Endothelial cell (in vitro differentiated cells): Measurements from ENCODE around the gene PRMT5. TPM values are rescaled to one million over a fixed set of nuclear protein-coding genes. Genes with fewer than 3 reads are reported as not detected.

Source experiments
- DNase-seq: peaks from one replicate; pipeline ENCODE4 v3.0.0; 2021; ENCODE audit warnings: low spot score
- H3K27ac Mint-ChIP-seq: one replicate; pipeline ENCODE4 v1.8.0; 2021; ENCODE audit warnings: mixed read lengths, inconsistent platforms; ENCODE audit not compliant: unreplicated experiment
- H3K27me3 Mint-ChIP-seq: one replicate; pipeline ENCODE4 v1.8.0; 2021; ENCODE audit warnings: mild to moderate bottlenecking, moderate library complexity, mixed read lengths, inconsistent platforms; ENCODE audit not compliant: unreplicated experiment
- H3K36me3 Mint-ChIP-seq: one replicate; pipeline ENCODE4 v1.8.0; 2021; ENCODE audit warnings: mild to moderate bottlenecking, low read depth, mixed read lengths, inconsistent platforms; ENCODE audit not compliant: unreplicated experiment
- H3K4me1 Mint-ChIP-seq: one replicate; pipeline ENCODE4 v1.8.0; 2021; ENCODE audit warnings: mild to moderate bottlenecking, mixed read lengths, inconsistent platforms; ENCODE audit not compliant: unreplicated experiment
- H3K4me3 Mint-ChIP-seq: one replicate; pipeline ENCODE4 v1.8.0; 2021; ENCODE audit warnings: mild to moderate bottlenecking, mixed read lengths, inconsistent platforms; ENCODE audit not compliant: unreplicated experiment
- H3K9me3 Mint-ChIP-seq: one replicate; pipeline ENCODE4 v1.8.0; 2021; ENCODE audit warnings: mixed read lengths, inconsistent platforms; ENCODE audit not compliant: unreplicated experiment
- long read RNA-seq: library from polyadenylated mRNA; unstranded; transcript quantifications from one replicate; pipeline ENCODE4 v2.0.0, GENCODE V29; 2020; ENCODE audit not compliant: unreplicated experiment
- total RNA-seq: library from RNA; stranded (reverse); fragmentation: NEBNext Ultra II Directional; extraction: Animal tissue kit (Norgen Biotek cat#: 25700); gene quantifications from one replicate; pipeline ENCODE4 v1.2.1, GENCODE V29; 2021; ENCODE audit not compliant: unreplicated experiment
- TF ChIP-seq, protein P1 (sequence below): fragments of 200-600 bp; sonication (generic); IDR thresholded peaks from one replicate; pipeline ENCODE4 v1.5.0; 2021; ENCODE audit warnings: antibody characterized with exemption; ENCODE audit not compliant: unreplicated experiment

The PRMT5 gene
- 57.9 TPM for total RNA-seq
- long read RNA-seq, transcript PRMT5-202 (17 exons, 2,531 nt): major isoform, 27 of 43 reads
- long read RNA-seq, partial matches to known transcripts: 3 of 43 reads
- long read RNA-seq, other reads (novel, unspliced or antisense): 12 of 43 reads

DNA sequence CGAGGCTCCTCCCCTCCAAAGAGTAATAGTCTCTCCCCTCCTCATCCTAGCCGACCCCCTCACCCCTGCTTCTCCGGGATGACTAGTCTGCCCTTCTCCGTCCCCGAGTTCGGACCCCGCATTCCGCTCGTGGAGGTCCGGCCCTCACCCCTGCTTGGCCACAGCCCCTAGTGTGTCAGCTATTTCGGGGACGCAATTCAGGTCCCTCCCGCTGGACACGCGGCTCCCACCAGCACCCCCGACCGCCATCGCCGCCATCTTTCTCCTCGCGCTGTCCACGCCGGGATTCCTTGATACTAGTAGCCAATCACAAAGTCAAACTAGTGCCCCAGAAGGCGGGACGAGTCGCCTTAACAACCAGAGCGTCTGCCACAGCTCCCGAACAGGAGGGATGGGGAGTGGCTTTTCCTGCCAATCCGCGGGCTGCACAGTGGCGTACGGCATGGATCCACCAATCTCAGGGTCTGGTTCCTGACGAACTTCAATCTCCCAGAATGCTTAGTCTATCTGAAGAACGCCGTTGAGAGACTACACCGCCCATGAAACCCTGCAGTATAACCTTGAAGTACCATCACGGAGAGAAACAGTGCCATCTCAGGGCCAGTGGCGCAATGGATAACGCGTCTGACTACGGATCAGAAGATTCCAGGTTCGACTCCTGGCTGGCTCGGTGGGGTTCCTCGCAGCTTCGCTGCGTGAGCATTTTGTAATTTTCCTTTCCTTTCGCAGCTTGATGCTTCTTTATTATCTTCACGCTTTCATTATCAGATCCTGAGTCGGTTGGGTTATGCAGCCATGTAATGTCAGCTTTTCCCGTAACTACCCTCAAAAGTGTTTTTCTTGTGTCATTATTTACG is at the start of gene PRMT5:
Gene PRMT5 (minus strand): TSS at position 273 of the 857 bp plus-strand sequence. CDS start 15 bp downstream, at position 258.
- H3K27me3 Mint-ChIP-seq: no peaks in the 10 kb centered on the region
- TF ChIP-seq, protein P1, sequence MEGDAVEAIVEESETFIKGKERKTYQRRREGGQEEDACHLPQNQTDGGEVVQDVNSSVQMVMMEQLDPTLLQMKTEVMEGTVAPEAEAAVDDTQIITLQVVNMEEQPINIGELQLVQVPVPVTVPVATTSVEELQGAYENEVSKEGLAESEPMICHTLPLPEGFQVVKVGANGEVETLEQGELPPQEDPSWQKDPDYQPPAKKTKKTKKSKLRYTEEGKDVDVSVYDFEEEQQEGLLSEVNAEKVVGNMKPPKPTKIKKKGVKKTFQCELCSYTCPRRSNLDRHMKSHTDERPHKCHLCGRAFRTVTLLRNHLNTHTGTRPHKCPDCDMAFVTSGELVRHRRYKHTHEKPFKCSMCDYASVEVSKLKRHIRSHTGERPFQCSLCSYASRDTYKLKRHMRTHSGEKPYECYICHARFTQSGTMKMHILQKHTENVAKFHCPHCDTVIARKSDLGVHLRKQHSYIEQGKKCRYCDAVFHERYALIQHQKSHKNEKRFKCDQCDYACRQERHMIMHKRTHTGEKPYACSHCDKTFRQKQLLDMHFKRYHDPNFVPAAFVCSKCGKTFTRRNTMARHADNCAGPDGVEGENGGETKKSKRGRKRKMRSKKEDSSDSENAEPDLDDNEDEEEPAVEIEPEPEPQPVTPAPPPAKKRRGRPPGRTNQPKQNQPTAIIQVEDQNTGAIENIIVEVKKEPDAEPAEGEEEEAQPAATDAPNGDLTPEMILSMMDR: no peak
- H3K4me1 Mint-ChIP-seq: peaks cover 10% of the 10 kb centered on the region
- H3K4me3 Mint-ChIP-seq: no peak within 1 kb of the TSS
- H3K27ac Mint-ChIP-seq: no peak within 1 kb of the TSS
- peak; percentile 97 for DNase-seq
- peaks cover 10% of the 10 kb centered on the region for H3K36me3 Mint-ChIP-seq
- no peaks in the 10 kb centered on the region for H3K9me3 Mint-ChIP-seq

DNA sequence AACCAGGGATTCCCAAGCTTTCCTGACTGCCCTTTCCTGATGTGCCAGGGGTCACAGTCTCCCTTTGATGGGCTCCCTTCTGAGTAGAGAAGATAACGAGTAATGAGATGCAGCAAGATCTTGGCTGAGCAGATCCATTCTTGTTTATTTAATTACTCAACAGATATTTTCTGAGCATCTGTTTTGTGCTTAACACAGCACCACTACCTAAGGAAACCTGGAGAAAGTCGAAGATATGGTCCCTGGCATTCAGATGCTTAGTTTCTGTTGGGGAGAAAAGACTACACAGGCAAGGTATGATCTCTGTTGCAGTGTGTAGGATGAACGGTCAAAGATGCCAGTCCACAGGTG is 49.3 kb upstream of the PRMT5 start:
- TF ChIP-seq, protein P1: no peak
- DNase-seq: no peak
- Mint-ChIP-seq H3K4me3 (no peak overlapping the region), H3K4me1 (peaks cover 27% of the 10 kb centered on the region), H3K27ac (no peak overlapping the region), H3K27me3 (peaks cover 21% of the 10 kb centered on the region), H3K9me3 (no peaks in the 10 kb centered on the region), H3K36me3 (peaks cover 20% of the 10 kb centered on the region)

DNA sequence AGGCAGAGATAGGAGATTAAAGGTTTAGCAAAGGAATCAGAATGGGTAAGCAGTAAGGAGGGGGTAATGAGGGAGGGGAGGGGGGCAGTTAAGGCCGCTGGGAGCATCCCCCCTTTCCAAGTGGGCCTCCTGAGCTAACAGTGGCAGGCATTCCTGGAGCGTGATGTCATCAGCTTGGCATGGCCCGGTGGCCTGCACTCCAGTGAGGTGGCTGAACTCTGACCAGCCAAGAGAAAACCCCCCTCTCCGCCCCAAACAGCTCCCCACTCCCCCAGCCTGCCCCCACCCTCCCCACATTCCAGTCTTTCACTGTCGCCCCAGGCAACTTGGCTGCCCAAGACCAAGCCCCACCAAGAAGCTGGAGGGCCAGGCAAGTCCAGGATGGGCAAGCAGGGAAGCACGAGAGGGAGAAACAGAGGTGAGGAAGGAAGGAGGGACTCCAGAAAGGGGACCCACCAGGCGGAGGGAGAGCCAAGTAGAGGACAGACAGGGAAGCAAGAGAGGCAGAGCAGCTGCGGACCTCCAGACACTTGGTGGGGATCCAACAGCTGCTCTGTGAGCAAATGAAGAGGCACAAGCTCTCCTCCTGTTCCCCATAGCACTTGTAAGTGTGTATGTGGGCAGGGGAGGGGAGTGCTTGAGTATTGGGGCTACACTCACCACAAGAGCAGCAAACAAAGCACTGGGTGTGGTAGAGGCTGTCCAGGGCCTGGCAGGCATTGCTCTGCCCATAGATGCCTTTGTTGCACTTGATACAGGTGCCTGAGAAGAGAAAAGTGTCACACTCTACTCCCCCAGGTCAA is 48.7 kb upstream of the PRMT5 start:
- DNase-seq: peak; percentile 31
- Mint-ChIP-seq H3K27ac (peak overlapping the region; percentile 79), H3K9me3 (no peaks in the 10 kb centered on the region), H3K36me3 (peaks cover 20% of the 10 kb centered on the region), H3K4me3 (peak overlapping the region; percentile 71), H3K27me3 (peaks cover 21% of the 10 kb centered on the region), H3K4me1 (peaks cover 27% of the 10 kb centered on the region)
- TF ChIP-seq, protein P1: no peak

GRCh38 chr14:22977434-22977683 is 48.2 kb upstream of the PRMT5 start:
- Mint-ChIP-seq H3K4me3 (no peak overlapping the region), H3K36me3 (peaks cover 20% of the 10 kb centered on the region), H3K27me3 (peaks cover 21% of the 10 kb centered on the region), H3K9me3 (no peaks in the 10 kb centered on the region), H3K4me1 (peaks cover 27% of the 10 kb centered on the region), H3K27ac (peak overlapping the region; percentile 79)
- DNase-seq: no peak
- TF ChIP-seq, protein P1: no peak
